GM12878 (cell line): ENCODE results near the gene MICB. TPM values are rescaled to one million over a fixed set of nuclear protein-coding genes. Genes with fewer than 3 reads are reported as not detected.
A peak's percentile ranks its signal among the peaks of the same experiment; 100 is the strongest.

Experiments used
- ATAC-seq: fragments of 200-7000 bp; cut with Tn5 transposase; 3 replicates; pipeline ENCODE4 v1.9.1; 2020; ENCODE audit warnings: mild to moderate bottlenecking, moderate library complexity
- BruUV-seq: library from RNA; stranded (reverse); fragments of 400-500 nt; replicated peaks from 2 replicates; lab custom pipeline; 2021; lab: Mats Ljungman, UMichigan
- CTCF ChIA-PET: fragments of 300-600 bp; sonication (Branson Sonifier 250); formaldehyde crosslinking; extraction: SDS; loops from one replicate; lab custom pipeline; 2021; ENCODE audit warnings: inconsistent platforms; lab: Yijun Ruan, JAX
- POLR2A ChIA-PET: fragments of 350-600 bp; formaldehyde crosslinking; extraction: SDS; loops from one replicate; lab custom pipeline; 2021; ENCODE audit warnings: inconsistent platforms; lab: Charles Lee
- RAD21 ChIA-PET: fragments of 300-600 bp; sonication (Branson Sonifier 250); formaldehyde crosslinking; loops from one replicate; lab custom pipeline; 2023; ENCODE audit warnings: antibody characterized with exemption; ENCODE audit not compliant: unreplicated experiment; lab: Charles Lee
- SMC1A ChIA-PET: fragments of 300-600 bp; sonication (Branson Sonifier 250); formaldehyde crosslinking; loops from one replicate; lab custom pipeline; 2023; ENCODE audit not compliant: unreplicated experiment, uncharacterized antibody; lab: Charles Lee
- DNase-seq: peaks from one replicate; pipeline ENCODE4 v3.0.0-alpha.2; 2011; ENCODE audit warnings: low read depth, low spot score
- FAIRE-seq: peaks from 3 replicates; lab custom pipeline; 2011; peaks lifted over from hg19 to GRCh38; lab: Jason Lieb, UNC
- H2AFZ ChIP-seq: 2 replicates; pipeline ENCODE4 v1.6.0; 2011; ENCODE audit warnings: low read depth, low read length, control low read depth; ENCODE audit not compliant: control insufficient read depth
- H3K27ac ChIP-seq: 2 replicates; pipeline ENCODE4 v1.5.1; 2011; ENCODE audit warnings: control low read depth; ENCODE audit not compliant: control insufficient read depth, insufficient read depth
- H3K27me3 ChIP-seq, 2 experiments: replicated peaks in 1 of 2; 2 replicates each; pipeline versions ENCODE4 v1.6.0 to v1.6.1; 2011; ENCODE audit warnings: low read length in 1 of 2; ENCODE audit not compliant: control insufficient read depth in 2 of 2, insufficient read depth in 2 of 2
- H3K36me3 ChIP-seq, 2 experiments: 2 replicates each; pipeline ENCODE4 v1.5.1; 2011; ENCODE audit warnings: low read length in 1 of 2; ENCODE audit not compliant: control insufficient read depth in 2 of 2, insufficient read depth in 2 of 2
- H3K4me1 ChIP-seq: 2 replicates; pipeline ENCODE4 v1.6.1; 2011; ENCODE audit warnings: mild to moderate bottlenecking, low read length, moderate library complexity, mixed read lengths; ENCODE audit not compliant: control insufficient read depth, insufficient read depth
- H3K4me2 ChIP-seq: 2 replicates; pipeline ENCODE4 v1.6.0; 2011; ENCODE audit warnings: control low read depth; ENCODE audit not compliant: control insufficient read depth, insufficient read depth
- H3K4me3 ChIP-seq: fragments of 200-600 bp; sonication (generic); 2 replicates; pipeline ENCODE4 v1.5.1; 2016
- H3K79me2 ChIP-seq: 2 replicates; pipeline ENCODE4 v1.6.0; 2011; ENCODE audit warnings: low read length; ENCODE audit not compliant: control insufficient read depth, insufficient read depth
- H3K9ac ChIP-seq: 2 replicates; pipeline ENCODE4 v1.8.0; 2011; ENCODE audit warnings: low read length, control low read depth, mixed read lengths; ENCODE audit not compliant: control insufficient read depth, insufficient read depth
- H3K9me3 ChIP-seq: replicated peaks from 3 replicates; pipeline ENCODE4 v1.5.1; 2011; ENCODE audit warnings: mild to moderate bottlenecking, low read length; ENCODE audit not compliant: control insufficient read depth, insufficient read depth
- H4K20me1 ChIP-seq: 2 replicates; pipeline ENCODE4 v1.6.0; 2011; ENCODE audit not compliant: control insufficient read depth, insufficient read depth
- E4F1 ChIP-seq: fragments of 450-650 bp; IDR thresholded peaks from 2 replicates; pipeline ENCODE4 v1.6.1; 2018; ENCODE audit warnings: borderline replicate concordance, mild to moderate bottlenecking; ENCODE audit not compliant: partially characterized antibody
- EED ChIP-seq: sonication (generic); IDR thresholded peaks from 2 replicates; pipeline ENCODE4 v1.6.1; 2016; ENCODE audit warnings: antibody characterized with exemption, low read depth
- FOXM1 ChIP-seq: IDR thresholded peaks from 2 replicates; pipeline ENCODE4 v1.6.1; 2012; ENCODE audit warnings: low read depth, mild to moderate bottlenecking, inconsistent platforms, low read length, moderate library complexity
- HCFC1 ChIP-seq: fragments of 150-350 bp; IDR thresholded peaks from 2 replicates; pipeline ENCODE4 v1.6.1; 2014; ENCODE audit warnings: low read length
- HDGF ChIP-seq: fragments of 450-650 bp; IDR thresholded peaks from 2 replicates; pipeline ENCODE4 v1.6.1; 2016; ENCODE audit warnings: antibody characterized with exemption
- JUND ChIP-seq: IDR thresholded peaks from 2 replicates; pipeline ENCODE4 v1.6.1; 2012; ENCODE audit warnings: low read depth, mild to moderate bottlenecking, low read length, improper control_type of control experiment, moderate library complexity
- KDM1A ChIP-seq: fragments of 200-600 bp; sonication (generic); IDR thresholded peaks from 2 replicates; pipeline ENCODE4 v1.6.1; 2016; ENCODE audit warnings: borderline replicate concordance
- MEF2A ChIP-seq: IDR thresholded peaks from 2 replicates; pipeline ENCODE4 v1.6.1; 2011; ENCODE audit warnings: low read depth, mild to moderate bottlenecking, low read length, moderate library complexity; ENCODE audit not compliant: insufficient read depth
- MTA2 ChIP-seq: fragments of 450-650 bp; IDR thresholded peaks from 2 replicates; pipeline ENCODE4 v1.6.1; 2016; ENCODE audit warnings: low read depth, mild to moderate bottlenecking, moderate library complexity
- MTA3 ChIP-seq: IDR thresholded peaks from 2 replicates; pipeline ENCODE4 v1.6.1; 2012; ENCODE audit warnings: low read length, inconsistent platforms, borderline replicate concordance
- MYB ChIP-seq: fragments of 150-350 bp; IDR thresholded peaks from 2 replicates; pipeline ENCODE4 v1.6.1; 2014; ENCODE audit warnings: mild to moderate bottlenecking, low read depth, low read length, borderline replicate concordance
- NKRF ChIP-seq: fragments of 450-650 bp; conservative IDR thresholded peaks from 2 replicates; pipeline ENCODE4 v1.6.1; 2017; ENCODE audit warnings: mild to moderate bottlenecking, moderate library complexity
- PAX8 ChIP-seq: fragments of 450-650 bp; IDR thresholded peaks from 2 replicates; pipeline ENCODE4 v1.6.1; 2017; ENCODE audit warnings: mild to moderate bottlenecking, moderate library complexity
- PBX3 ChIP-seq: IDR thresholded peaks from 2 replicates; pipeline ENCODE4 v1.6.1; 2011; ENCODE audit warnings: mild to moderate bottlenecking, low read depth, low read length, moderate library complexity; ENCODE audit not compliant: insufficient replicate concordance
- POLR2AphosphoS5 ChIP-seq: IDR thresholded peaks from 2 replicates; pipeline ENCODE4 v1.6.1; 2011; ENCODE audit warnings: mild to moderate bottlenecking, low read length, inconsistent platforms
- SMC3 ChIP-seq: IDR thresholded peaks from 2 replicates; pipeline ENCODE4 v1.6.1; 2011; ENCODE audit warnings: low read length, improper control_type of control experiment, borderline replicate concordance
- TAF1 ChIP-seq: IDR thresholded peaks from 2 replicates; pipeline ENCODE4 v1.6.1; 2011; ENCODE audit warnings: mild to moderate bottlenecking, low read depth, low read length, borderline replicate concordance
- TARDBP ChIP-seq: IDR thresholded peaks from 2 replicates; pipeline ENCODE4 v1.6.1; 2016; ENCODE audit warnings: borderline replicate concordance
- ZBED1 ChIP-seq: IDR thresholded peaks from 2 replicates; pipeline ENCODE4 v1.6.1; 2016; ENCODE audit warnings: borderline replicate concordance
- ZNF217 ChIP-seq: fragments of 450-650 bp; IDR thresholded peaks from 2 replicates; pipeline ENCODE4 v1.6.1; 2017; ENCODE audit warnings: antibody characterized with exemption, mild to moderate bottlenecking
- WGBS: methylation state at CpG from one replicate; pipeline ENCODE4 v1.1.6; 2016; ENCODE audit warnings: low lambda C conversion rate; ENCODE audit not compliant: insufficient replicate concordance, insufficient coverage; ENCODE audit errors: missing lambda C conversion rate; 5-methylcytosine and 5-hydroxymethylcytosine counted together
- in situ Hi-C: fragments of 300-500 bp; cut with MboI; formaldehyde crosslinking; loops from 9 replicates; pipeline ENCODE4 v1.14.3; 2018; ENCODE audit warnings: mixed read lengths
- intact Hi-C: fragments of 100-400 bp; cut with micrococcal nuclease; formaldehyde crosslinking; loops from one replicate; pipeline ENCODE4 v1.14.2; 2022; ENCODE audit not compliant: unreplicated experiment
- polyA plus RNA-seq, 11 experiments: library from polyadenylated mRNA; depleted of rRNA in 4 of 11; unstranded in 6 of 11; stranded (reverse) in 5 of 11; fragments of >200 nt; fragmentation: Nextera tagmentation in 4 of 11; fragmentation: Illumina TruSeq in 1 of 11; extraction: Ambion mirVana in 4 of 11; extraction: Trizol in 1 of 11; gene quantifications; 1 replicate in 1 of 11; 2 replicates in 10 of 11; pipeline versions ENCODE4 v1.2.1 to v1.2.3, GENCODE V29; 2011 to 2016; ENCODE audit warnings: inconsistent platforms in 2 of 11, missing spikeins in 2 of 11, low read depth in 1 of 11
- total RNA-seq, 4 experiments: library from RNA; depleted of rRNA in 3 of 4; stranded (reverse); fragments of >200 nt in 3 of 4; fragmentation: Illumina TruSeq in 1 of 4; extraction: Trizol in 1 of 4; gene quantifications; 2 replicates each; pipeline versions ENCODE4 v1.2.1 to v1.2.3, GENCODE V29; 2013 to 2021

Gene MICB
- total and polyA plus RNA-seq, 10 of the 15 experiments (the other 5 are each of a cell fraction or from before 2014, with no cell fraction given): 9.0 to 37.1 (median 17.8) TPM

GRCh38 chr6:31528307-31528777 is 30.4 kb downstream of the MICB start (continued):
- TF ChIP-seq E4F1: no peak
- TF ChIP-seq TAF1: no peak
- no peak for TF ChIP-seq JUND
- TF ChIP-seq TARDBP: no peak
- no peak for TF ChIP-seq MTA2

- SMC1A ChIA-PET: interaction anchor here (1.0 to 1.8 kb wide), 2 partner anchors 12 to 34 kb away, joined by 3 to 5 read pairs; partner anchors contain the start of gene DDX39B
- in situ Hi-C loops: no loop called here
- Histone ChIP-seq H3K4me3 (no peak within 1 kb of the TSS), H4K20me1 (no peaks in the 10 kb centered on the region), H3K79me2 (no peaks in the 10 kb centered on the region; the same call in 1 of the 2 replicates), H2AFZ (no peak within 1 kb of the TSS), H3K27me3 (no peaks in the 10 kb centered on the region), H3K9me3 (no peaks in the 10 kb centered on the region), H3K27ac (no peak within 1 kb of the TSS), H3K4me2 (no peak within 1 kb of the TSS), H3K36me3 (peaks cover 14 to 15% of the 10 kb centered on the region in 2 experiments), H3K9ac (no peak within 1 kb of the TSS), H3K4me1 (no peaks in the 10 kb centered on the region)
- ATAC-seq (peak; percentile 34), DNase-seq (no peak), FAIRE-seq (no peak)
- CTCF ChIA-PET: interaction anchor here (2.0 kb wide), 1 partner anchor 34 kb away, joined by 4 read pairs; no protein-coding TSS in a partner anchor
- 90% methylated on average over 6 of the region's 7 CpGs for WGBS
- RAD21 ChIA-PET: no interaction called here
- BruUV-seq: no TSS peak
- intact Hi-C loops: no loop called here
- POLR2A ChIA-PET: no interaction called here
- TF ChIP-seq ZNF217 (no peak), PAX8 (no peak), MTA3 (peak; percentile 63; the same call in 1 of the 2 replicates), MEF2A (no peak), ZBED1 (no peak), HCFC1 (no peak), EED (no peak), NKRF (no peak), KDM1A (no peak), SMC3 (no peak), HDGF (no peak), PBX3 (peak; percentile 16), MYB (no peak), POLR2AphosphoS5 (peak; percentile 5; the same call in 1 of the 2 replicates), FOXM1 (0 out of 2 replicates have a peak, but pooled peaks have one; percentile 3)
Measured at GRCh38 chr6:31528821-31529328, 30.9 kb downstream of the MICB start, which contains the start of gene MCCD1. TSS of gene MCCD1 (plus strand) at chr6:31528962. CDS start at chr6:31529015, 53 bp downstream.
